ENCODE data around the gene SRGAP2C.
"Not testable (repeated sequence)": the region's sequence is repeated elsewhere in the genome, so short reads cannot be mapped to it uniquely, and the experiment has no call there.

The SRGAP2C gene

DNA sequence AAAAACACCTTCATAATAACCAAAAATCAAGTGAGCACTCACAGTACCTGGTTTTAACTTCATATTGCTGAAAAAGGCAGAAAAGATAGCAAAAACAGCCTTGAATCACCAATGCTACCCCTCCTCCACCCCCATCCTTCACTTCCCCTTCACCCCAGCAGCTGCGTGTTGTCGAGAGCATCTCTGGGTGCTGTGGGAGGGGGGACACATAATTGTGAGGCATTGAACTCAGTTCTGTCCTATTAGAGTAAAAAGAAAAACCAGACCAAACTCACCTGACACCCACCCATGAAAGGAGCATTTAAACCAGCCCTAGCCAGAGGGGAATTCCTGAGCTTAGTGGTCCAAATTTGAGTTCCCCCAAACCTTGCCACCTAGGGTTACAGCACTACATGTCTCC, 248.7 kb downstream of the SRGAP2C start:
- DNase-seq; intact Hi-C loops (cut with DNase I): not testable (repeated sequence)

DNA sequence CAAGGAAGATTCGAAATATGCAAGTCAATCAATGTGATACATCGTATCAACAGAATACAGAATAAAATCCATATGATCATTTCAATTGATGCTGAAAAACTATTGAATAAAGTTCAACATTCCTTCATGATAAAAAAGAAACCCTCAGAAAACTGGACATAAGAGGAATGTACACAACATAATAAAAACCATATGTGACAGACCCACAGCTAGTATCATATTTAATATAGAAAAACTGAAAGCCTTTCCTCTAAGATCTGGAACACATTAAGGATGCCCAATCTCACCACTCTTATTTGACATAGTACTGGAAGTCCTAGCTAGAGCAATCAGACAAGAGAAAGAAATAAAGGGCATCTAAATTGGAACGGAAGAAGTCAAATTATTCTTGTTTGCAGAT, 254.1 kb downstream of the SRGAP2C start:
- DNase-seq; intact Hi-C loops (cut with DNase I): not testable (repeated sequence)

DNA sequence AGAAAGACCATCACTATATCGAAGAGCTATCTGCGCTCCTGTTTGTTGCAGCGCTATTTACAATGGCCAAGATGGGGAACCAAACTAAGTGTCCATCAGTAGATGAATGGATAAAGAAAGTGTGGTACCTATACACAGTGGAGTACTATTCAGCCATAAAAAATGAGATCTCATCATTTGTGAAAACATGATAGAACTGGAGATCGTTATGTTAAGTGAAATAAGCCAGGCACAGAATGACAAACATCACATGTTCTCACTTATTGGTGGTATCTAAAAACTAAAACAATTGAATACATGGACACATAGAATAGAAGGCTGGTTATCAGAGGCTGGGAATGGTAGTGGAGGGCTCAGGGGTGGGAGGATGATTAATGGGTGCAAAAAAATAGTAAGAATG, 256.2 kb downstream of the SRGAP2C start:
- intact Hi-C loops (cut with DNase I), result no loop called here

More for the DNA sequence above, 256.2 kb downstream of the SRGAP2C start:
- DNase-seq, result no peak

All from head of caudate nucleus (tissue), 42 donors.